Adrenal gland (tissue), 12 donors: ENCODE measurements around the gene TLR10. TPM values are rescaled to one million over a fixed set of nuclear protein-coding genes. Genes with fewer than 3 reads are reported as not detected.
A peak's percentile ranks its signal among the peaks of the same experiment; 100 is the strongest.

Experiments used
- DNase-seq, 7 donors: peaks; one replicate each; pipeline ENCODE4 v3.0.0-alpha.2; 2019 to 2020
- H3K27ac ChIP-seq, 5 donors: fragments of 200-600 bp; sonication (generic) in 4 of 5; 1 replicate in 3 of 5; 2 replicates in 2 of 5; pipeline versions ENCODE4 v1.5.1 to v1.8.0; 2016 to 2020; ENCODE audit warnings: mild to moderate bottlenecking in 1 of 5
- H3K27me3 ChIP-seq: fragments of 200-600 bp; 2 replicates; pipeline ENCODE4 v1.8.0; 2021
- H3K36me3 ChIP-seq, 2 donors: fragments of 200-600 bp; replicated peaks in 1 of 2; 1 replicate in 1 of 2; 2 replicates in 1 of 2; pipeline versions ENCODE4 v1.5.1 to v1.8.0; 2018 to 2022
- H3K4me1 ChIP-seq, 2 donors: fragments of 200-600 bp; replicated peaks in 1 of 2; 1 replicate in 1 of 2; 2 replicates in 1 of 2; pipeline versions ENCODE4 v1.5.1 to v1.8.0; 2018 to 2021
- H3K4me3 ChIP-seq, 4 donors: fragments of 200-600 bp; sonication (generic) in 3 of 4; one replicate each; pipeline ENCODE4 v1.5.1; 2016 to 2018
- H3K9me3 ChIP-seq, 3 donors: fragments of 200-600 bp; sonication (generic) in 1 of 3; replicated peaks in 1 of 3; 1 replicate in 2 of 3; 2 replicates in 1 of 3; pipeline versions ENCODE4 v1.5.1 to v1.8.0; 2016 to 2021
- CTCF ChIP-seq, 6 experiments: fragments of 450-650 bp in 4 of 6; fragments of 200-600 bp in 2 of 6; sonication (generic) in 1 of 6; IDR thresholded peaks; 1 replicate in 5 of 6; 2 replicates in 1 of 6; pipeline versions ENCODE4 v1.5.1 to v1.8.0; 2016 to 2021; ENCODE audit warnings: antibody characterized with exemption in 6 of 6, mild to moderate bottlenecking in 2 of 6, moderate library complexity in 1 of 6
- POLR2A ChIP-seq, 2 donors: fragments of 450-650 bp; IDR thresholded peaks; one replicate each; pipeline ENCODE4 v1.6.1; 2017; ENCODE audit warnings: antibody characterized with exemption in 2 of 2, mild to moderate bottlenecking in 2 of 2, moderate library complexity in 1 of 2
- WGBS, 4 donors: extraction: QIAGEN DNeasy Blood & Tissue Kit in 2 of 4; methylation state at CpG; one replicate each; pipeline versions ENCODE4 v1.1.5 to v1.1.7; 2013 to 2017; 5-methylcytosine and 5-hydroxymethylcytosine counted together
- intact Hi-C, 2 donors: fragments of 100-400 bp; cut with DNase I; formaldehyde crosslinking; loops; one replicate each; pipeline versions ENCODE4 v1.14.1 to v1.15.0; 2022 to 2023
- polyA plus RNA-seq, 3 donors: library from polyadenylated mRNA; stranded (reverse); fragments of 200-250 nt in 2 of 3; fragments of 350-450 nt in 1 of 3; fragmentation: Illumina TruSeq in 1 of 3; extraction: RNeasy Lipid Tissue Mini Kit (QIAGEN cat#74804) in 1 of 3; gene quantifications; one replicate each; pipeline ENCODE4 v1.2.3, GENCODE V29; 2013 to 2014
- total RNA-seq, 9 donors: library from RNA; depleted of rRNA in 4 of 9; stranded (reverse); fragments of >200 nt in 4 of 9; fragments of 120-200 nt in 1 of 9; fragmentation: NEBNext Ultra II Directional in 1 of 9; extraction: Animal tissue kit (Norgen Biotek cat#: 25700) in 1 of 9; gene quantifications; one replicate each; pipeline versions ENCODE4 v1.1.0 to v1.2.4, GENCODE V29; 2013 to 2023
- donor health status: healthy with polysubstance abuse.
- donor health status: Bipolar disorder and iron deficiency.
- donor health status: DM: yes; HTN: yes; CAD: no.
- donor health status: DM: no; HTN: no; CAD: no.
- donor health status: DM: no; HTN: no; CAD: no.
- donor health status: DM: yes; HTN: yes; CAD: no.

TLR10 gene
- total and polyA plus RNA-seq, 12 donors, result 0.11 to 0.60 (median 0.19) TPM; not detected in 3

- intact Hi-C loops, result no loop called here
Observed at GRCh38 chr4:38802561-38803355, 20.0 kb upstream of the TLR10 start.

GRCh38 chr4:38800961-38801450 is 18.2 kb upstream of the TLR10 start:
- 87 to 91% (median 88%) methylated on average over 3 of the region's 3 CpGs for WGBS, 4 donors
- DNase-seq, result no peak
- H3K4me1 ChIP-seq, result no peaks in the 10 kb centered on the region
- H3K27me3 ChIP-seq, result no peaks in the 10 kb centered on the region
- H3K27ac ChIP-seq, result no peak overlapping the region
- no peaks in the 10 kb centered on the region for H3K36me3 ChIP-seq
- intact Hi-C loops, result no loop called here
- TF ChIP-seq POLR2A (IDR thresholded peaks at IDR 0.05) (no peak), CTCF (IDR thresholded peaks at IDR 0.05) (no peak)
- H3K9me3 ChIP-seq, result no peaks in the 10 kb centered on the region
- H3K4me3 ChIP-seq, result peak overlapping the region in 1 of 4 donors; percentile 9

More at GRCh38 chr4:38802561-38803355, 20.0 kb upstream of the TLR10 start:
- WGBS, 4 donors, result 82 to 91% (median 86%) methylated on average over 15 of the region's 15 CpGs
- Histone ChIP-seq H3K36me3 (no peaks in the 10 kb centered on the region), H3K9me3 (no peaks in the 10 kb centered on the region), H3K4me3 (peak overlapping the region in 1 of 4 donors; percentile 43), H3K4me1 (no peaks in the 10 kb centered on the region), H3K27ac (peak overlapping the region in 1 of 5 donors; percentile 50), H3K27me3 (no peaks in the 10 kb centered on the region)
- TF ChIP-seq POLR2A (IDR thresholded peaks at IDR 0.05) (no peak), CTCF (IDR thresholded peaks at IDR 0.05) (no peak)
- no peak for DNase-seq

GRCh38 chr4:38800366-38800765 is 17.6 kb upstream of the TLR10 start:
- Histone ChIP-seq H3K9me3 (no peaks in the 10 kb centered on the region), H3K36me3 (no peaks in the 10 kb centered on the region), H3K27ac (no peak overlapping the region), H3K4me3 (no peak overlapping the region), H3K4me1 (no peaks in the 10 kb centered on the region), H3K27me3 (no peaks in the 10 kb centered on the region)
- 87 to 91% (median 88%) methylated on average over 2 of the region's 2 CpGs for WGBS, 4 donors
- intact Hi-C loops, result no loop called here
- no peak for TF ChIP-seq POLR2A (IDR thresholded peaks at IDR 0.05)
- no peak for DNase-seq

GRCh38 chr4:38795087-38795486 is 12.3 kb upstream of the TLR10 start:
- Histone ChIP-seq H3K27me3 (no peaks in the 10 kb centered on the region), H3K4me1 (no peaks in the 10 kb centered on the region), H3K4me3 (no peak overlapping the region), H3K9me3 (no peaks in the 10 kb centered on the region), H3K27ac (no peak overlapping the region), H3K36me3 (no peaks in the 10 kb centered on the region)
- intact Hi-C loops, result no loop called here
- no peak for DNase-seq
- 83 to 96% (median 89%) methylated on average over 3 of the region's 3 CpGs for WGBS, 4 donors
- no peak for TF ChIP-seq CTCF (IDR thresholded peaks at IDR 0.05)
- TF ChIP-seq POLR2A (IDR thresholded peaks at IDR 0.05), result no peak
